Spinal cord (tissue), 4 donors: ENCODE data around the gene TCF7. TPM values are rescaled to one million over a fixed set of nuclear protein-coding genes. Genes with fewer than 3 reads are reported as not detected.

Experiments
- polyA plus RNA-seq, 2 donors: library from polyadenylated mRNA; unstranded; fragments of 120-200 nt; gene quantifications; one replicate each; pipeline ENCODE4 v1.2.1, GENCODE V29; 2013; ENCODE audit not compliant: insufficient read length in 2 of 2
- small RNA-seq: library from RNA; depleted of rRNA; stranded (forward); fragments of <200 nt; gene quantifications from one replicate; pipeline ENCODE3, GENCODE V24; 2014; ENCODE audit warnings: low replicate concordance
- total RNA-seq, 2 donors: library from RNA; depleted of rRNA in 1 of 2; stranded (reverse); fragments of 120-200 nt in 1 of 2; fragments of >200 nt in 1 of 2; gene quantifications; one replicate each; pipeline versions ENCODE4 v1.2.3 to v1.2.4, GENCODE V29; 2013 to 2014

TCF7 gene
- total and polyA plus RNA-seq, 4 donors = 0.79 to 9.4 (median 6.8) TPM

Small RNA genes lying within 50 kb of the gene (small RNA-seq; reads per million reads assigned to genes)
- not detected for gene AC008608.1

Other genes with a start within 250 kb of the TCF7 start
- gene C5orf15, start 146.1 kb upstream of the TCF7 start, total RNA-seq = 100 to 1,000 TPM in 1 of 2 donors, 10 to 100 TPM in 1; 98.5 to 119 TPM
- 10 to 100 TPM; 54.6 to 64.3 TPM for gene C5orf15, start 146.1 kb upstream of the TCF7 start, polyA plus RNA-seq
- 100 to 1,000 TPM; 180 to 211 TPM for gene VDAC1, start 109.7 kb upstream of the TCF7 start, total RNA-seq
- 100 to 1,000 TPM; 225 to 230 TPM for gene VDAC1, start 109.7 kb upstream of the TCF7 start, polyA plus RNA-seq
- 100 to 1,000 TPM; 355 to 382 TPM for gene SKP1, start 62.3 kb downstream of the TCF7 start, total RNA-seq
- 100 to 1,000 TPM; 810 to 859 TPM for gene SKP1, start 62.3 kb downstream of the TCF7 start, polyA plus RNA-seq
- 100 to 1,000 TPM in 1 of 2 donors, 10 to 100 TPM in 1; 94.1 to 134 TPM for gene PPP2CA, start 111.4 kb downstream of the TCF7 start, total RNA-seq
- gene PPP2CA, start 111.4 kb downstream of the TCF7 start, polyA plus RNA-seq = 100 to 1,000 TPM; 323 to 325 TPM